Uterus (tissue), 2 donors: ENCODE measurements around the gene ADARB2.

Source experiments
- POLR2A ChIP-seq, 2 donors: fragments of 450-650 bp; IDR thresholded peaks; one replicate each; pipeline ENCODE4 v1.6.1; 2016; ENCODE audit warnings: antibody characterized with exemption in 2 of 2, mild to moderate bottlenecking in 1 of 2, moderate library complexity in 1 of 2
- TF ChIP-seq, protein P1 (sequence below), 4 experiments: fragments of 200-600 bp in 2 of 4; fragments of 450-650 bp in 2 of 4; sonication (generic) in 2 of 4; IDR thresholded peaks; one replicate each; pipeline ENCODE4 v1.5.1; 2016 to 2019; ENCODE audit warnings: antibody characterized with exemption in 4 of 4, mild to moderate bottlenecking in 2 of 4, moderate library complexity in 1 of 4

DNA sequence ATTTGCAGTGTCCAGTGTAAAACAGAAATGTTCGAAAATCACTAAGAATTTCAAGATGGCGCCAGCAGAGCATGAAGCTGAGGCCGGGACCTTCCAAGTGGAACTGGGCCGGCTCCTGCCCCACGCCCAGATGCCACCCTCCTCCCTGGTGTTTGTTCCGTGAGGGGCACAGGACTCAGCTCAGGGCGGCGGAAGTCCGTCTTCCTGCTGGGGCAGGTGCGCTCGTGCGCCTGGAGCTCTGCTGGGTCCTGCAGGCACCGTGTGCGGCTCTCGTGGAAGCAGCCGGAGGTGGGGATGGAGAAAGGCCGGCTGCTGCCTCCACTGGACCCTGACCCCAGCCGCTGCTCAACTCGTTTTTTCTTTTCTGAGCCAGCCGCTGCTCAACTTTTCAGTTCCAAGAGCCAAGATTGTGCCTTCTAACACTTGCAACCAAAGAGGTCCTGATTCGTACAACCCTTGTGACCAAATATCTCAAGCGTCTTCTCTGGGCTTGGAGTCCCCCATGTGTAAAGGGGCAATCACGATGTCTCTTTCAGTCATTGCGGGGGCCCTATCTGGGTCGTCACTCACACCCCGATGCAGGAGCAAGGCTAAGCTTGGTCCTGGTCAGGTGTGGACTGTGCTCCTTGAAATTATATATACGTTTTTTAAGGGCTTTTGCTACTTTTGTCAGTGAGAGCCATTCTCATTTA is 334.4 kb downstream of the ADARB2 start:
- TF ChIP-seq, protein P1, sequence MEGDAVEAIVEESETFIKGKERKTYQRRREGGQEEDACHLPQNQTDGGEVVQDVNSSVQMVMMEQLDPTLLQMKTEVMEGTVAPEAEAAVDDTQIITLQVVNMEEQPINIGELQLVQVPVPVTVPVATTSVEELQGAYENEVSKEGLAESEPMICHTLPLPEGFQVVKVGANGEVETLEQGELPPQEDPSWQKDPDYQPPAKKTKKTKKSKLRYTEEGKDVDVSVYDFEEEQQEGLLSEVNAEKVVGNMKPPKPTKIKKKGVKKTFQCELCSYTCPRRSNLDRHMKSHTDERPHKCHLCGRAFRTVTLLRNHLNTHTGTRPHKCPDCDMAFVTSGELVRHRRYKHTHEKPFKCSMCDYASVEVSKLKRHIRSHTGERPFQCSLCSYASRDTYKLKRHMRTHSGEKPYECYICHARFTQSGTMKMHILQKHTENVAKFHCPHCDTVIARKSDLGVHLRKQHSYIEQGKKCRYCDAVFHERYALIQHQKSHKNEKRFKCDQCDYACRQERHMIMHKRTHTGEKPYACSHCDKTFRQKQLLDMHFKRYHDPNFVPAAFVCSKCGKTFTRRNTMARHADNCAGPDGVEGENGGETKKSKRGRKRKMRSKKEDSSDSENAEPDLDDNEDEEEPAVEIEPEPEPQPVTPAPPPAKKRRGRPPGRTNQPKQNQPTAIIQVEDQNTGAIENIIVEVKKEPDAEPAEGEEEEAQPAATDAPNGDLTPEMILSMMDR (IDR thresholded peaks at IDR 0.05), result no peak
- no peak for TF ChIP-seq POLR2A (IDR thresholded peaks at IDR 0.05)
